Measurements from ENCODE around the gene SFXN5.

GRCh38 chr2:72942881-72943418 is 128.6 kb downstream of the SFXN5 start:
- no peak for TF ChIP-seq YY1 (IDR thresholded peaks at IDR 0.05; ENCODE audit: low read depth)
- TF ChIP-seq TEAD4 (IDR thresholded peaks at IDR 0.05): no peak
- no peak for TF ChIP-seq TAF1 (IDR thresholded peaks at IDR 0.05; ENCODE audit: low read depth)
- TF ChIP-seq EGR1 (IDR thresholded peaks at IDR 0.05): no peak
- no peak for TF ChIP-seq RAD21 (IDR thresholded peaks at IDR 0.05; ENCODE audit: low read depth)
- TF ChIP-seq REST (IDR thresholded peaks at IDR 0.05; ENCODE audit: low read depth): no peak
